Activated CD8-positive, alpha-beta memory T cell treated with anti-CD3 and anti-CD28 coated beads, Interleukin-2, amount 50 U/mL, for 1 hour (primary cell): ENCODE data around the gene FBLN7.
"Not testable (repeated sequence)": the region's sequence is repeated elsewhere in the genome, so short reads cannot be mapped to it uniquely, and the experiment has no call there.

Experiments used
- DNase-seq: peaks from one replicate; pipeline ENCODE4 v3.0.0-alpha.2; 2020; ENCODE audit errors: extremely low read depth

The FBLN7 gene

GRCh38 chr2:112138159-112139032 is at the start of gene FBLN7:
Gene FBLN7 (plus strand): TSS chr2:112138385. CDS start chr2:112138656, 271 bp downstream.
- DNase-seq = no peak

- DNase-seq = no peak
Observed at GRCh38 chr2:112089375-112089774, 48.8 kb upstream of the FBLN7 start.

- no peak for DNase-seq
Observed at GRCh38 chr2:112092286-112093041, 45.7 kb upstream of the FBLN7 start.

- DNase-seq = no peak
Observed at GRCh38 chr2:112093216-112093615, 45.0 kb upstream of the FBLN7 start.

- no peak for DNase-seq
Observed at GRCh38 chr2:112095681-112096080, 42.5 kb upstream of the FBLN7 start.

GRCh38 chr2:112096098-112096497 is 42.1 kb upstream of the FBLN7 start:
- no peak for DNase-seq

GRCh38 chr2:112108178-112108832 is 29.9 kb upstream of the FBLN7 start:
- DNase-seq = no peak

GRCh38 chr2:112109278-112109677 is 28.9 kb upstream of the FBLN7 start:
- DNase-seq = no peak

GRCh38 chr2:112110966-112111365 is 27.2 kb upstream of the FBLN7 start:
- DNase-seq = no peak

GRCh38 chr2:112113354-112113753 is 24.8 kb upstream of the FBLN7 start:
- DNase-seq = not testable (repeated sequence)

GRCh38 chr2:112118148-112118547 is 20.0 kb upstream of the FBLN7 start:
- DNase-seq = no peak

GRCh38 chr2:112121682-112122254 is 16.4 kb upstream of the FBLN7 start:
- DNase-seq = peak; percentile 9

- no peak for DNase-seq
Observed at GRCh38 chr2:112129060-112129459, 9.1 kb upstream of the FBLN7 start.

- no peak for DNase-seq
Observed at GRCh38 chr2:112133344-112133743, 4.8 kb upstream of the FBLN7 start.

GRCh38 chr2:112134120-112134519 is 4.1 kb upstream of the FBLN7 start:
- DNase-seq = no peak

GRCh38 chr2:112136096-112136495 is 2.1 kb upstream of the FBLN7 start:
- no peak for DNase-seq

GRCh38 chr2:112137516-112138158 is 548 bp upstream of the FBLN7 start:
- no peak for DNase-seq

GRCh38 chr2:112139033-112139614 is 939 bp downstream of the FBLN7 start:
- DNase-seq = not testable (repeated sequence)

- DNase-seq = not testable (repeated sequence)
Observed at GRCh38 chr2:112139661-112140204, 1.5 kb downstream of the FBLN7 start.

- DNase-seq = no peak
Observed at GRCh38 chr2:112140205-112140802, 2.1 kb downstream of the FBLN7 start.
